ENCODE measurements around the gene AGK. TPM values are rescaled to one million over a fixed set of nuclear protein-coding genes. Genes with fewer than 3 reads are reported as not detected.

Gene AGK
- total and polyA plus RNA-seq, 2 of the 8 experiments (the other 6 are each of a cell fraction or from before 2014, with no cell fraction given): 25.8 to 34.0 TPM

DNA sequence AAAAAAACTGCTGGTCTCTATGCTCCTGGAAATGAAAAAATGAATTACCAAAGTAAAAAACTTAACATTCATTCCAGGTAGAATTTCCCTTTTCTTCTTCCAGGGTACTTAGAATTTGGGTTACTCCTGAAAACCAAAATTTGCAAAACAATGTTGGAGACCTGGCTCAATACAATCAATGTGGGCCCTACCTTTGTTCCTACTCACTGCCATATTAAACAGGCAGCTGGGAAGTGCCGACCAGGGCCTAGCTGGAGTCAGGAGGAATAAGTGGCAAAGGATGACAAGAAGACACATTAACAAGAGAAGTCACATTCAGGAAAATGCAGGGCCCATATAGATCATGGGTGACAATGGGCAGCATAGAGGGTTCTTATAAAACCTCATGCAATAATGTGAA is 6.4 kb upstream of the AGK start (continued):
- TF ChIP-seq, protein P1, sequence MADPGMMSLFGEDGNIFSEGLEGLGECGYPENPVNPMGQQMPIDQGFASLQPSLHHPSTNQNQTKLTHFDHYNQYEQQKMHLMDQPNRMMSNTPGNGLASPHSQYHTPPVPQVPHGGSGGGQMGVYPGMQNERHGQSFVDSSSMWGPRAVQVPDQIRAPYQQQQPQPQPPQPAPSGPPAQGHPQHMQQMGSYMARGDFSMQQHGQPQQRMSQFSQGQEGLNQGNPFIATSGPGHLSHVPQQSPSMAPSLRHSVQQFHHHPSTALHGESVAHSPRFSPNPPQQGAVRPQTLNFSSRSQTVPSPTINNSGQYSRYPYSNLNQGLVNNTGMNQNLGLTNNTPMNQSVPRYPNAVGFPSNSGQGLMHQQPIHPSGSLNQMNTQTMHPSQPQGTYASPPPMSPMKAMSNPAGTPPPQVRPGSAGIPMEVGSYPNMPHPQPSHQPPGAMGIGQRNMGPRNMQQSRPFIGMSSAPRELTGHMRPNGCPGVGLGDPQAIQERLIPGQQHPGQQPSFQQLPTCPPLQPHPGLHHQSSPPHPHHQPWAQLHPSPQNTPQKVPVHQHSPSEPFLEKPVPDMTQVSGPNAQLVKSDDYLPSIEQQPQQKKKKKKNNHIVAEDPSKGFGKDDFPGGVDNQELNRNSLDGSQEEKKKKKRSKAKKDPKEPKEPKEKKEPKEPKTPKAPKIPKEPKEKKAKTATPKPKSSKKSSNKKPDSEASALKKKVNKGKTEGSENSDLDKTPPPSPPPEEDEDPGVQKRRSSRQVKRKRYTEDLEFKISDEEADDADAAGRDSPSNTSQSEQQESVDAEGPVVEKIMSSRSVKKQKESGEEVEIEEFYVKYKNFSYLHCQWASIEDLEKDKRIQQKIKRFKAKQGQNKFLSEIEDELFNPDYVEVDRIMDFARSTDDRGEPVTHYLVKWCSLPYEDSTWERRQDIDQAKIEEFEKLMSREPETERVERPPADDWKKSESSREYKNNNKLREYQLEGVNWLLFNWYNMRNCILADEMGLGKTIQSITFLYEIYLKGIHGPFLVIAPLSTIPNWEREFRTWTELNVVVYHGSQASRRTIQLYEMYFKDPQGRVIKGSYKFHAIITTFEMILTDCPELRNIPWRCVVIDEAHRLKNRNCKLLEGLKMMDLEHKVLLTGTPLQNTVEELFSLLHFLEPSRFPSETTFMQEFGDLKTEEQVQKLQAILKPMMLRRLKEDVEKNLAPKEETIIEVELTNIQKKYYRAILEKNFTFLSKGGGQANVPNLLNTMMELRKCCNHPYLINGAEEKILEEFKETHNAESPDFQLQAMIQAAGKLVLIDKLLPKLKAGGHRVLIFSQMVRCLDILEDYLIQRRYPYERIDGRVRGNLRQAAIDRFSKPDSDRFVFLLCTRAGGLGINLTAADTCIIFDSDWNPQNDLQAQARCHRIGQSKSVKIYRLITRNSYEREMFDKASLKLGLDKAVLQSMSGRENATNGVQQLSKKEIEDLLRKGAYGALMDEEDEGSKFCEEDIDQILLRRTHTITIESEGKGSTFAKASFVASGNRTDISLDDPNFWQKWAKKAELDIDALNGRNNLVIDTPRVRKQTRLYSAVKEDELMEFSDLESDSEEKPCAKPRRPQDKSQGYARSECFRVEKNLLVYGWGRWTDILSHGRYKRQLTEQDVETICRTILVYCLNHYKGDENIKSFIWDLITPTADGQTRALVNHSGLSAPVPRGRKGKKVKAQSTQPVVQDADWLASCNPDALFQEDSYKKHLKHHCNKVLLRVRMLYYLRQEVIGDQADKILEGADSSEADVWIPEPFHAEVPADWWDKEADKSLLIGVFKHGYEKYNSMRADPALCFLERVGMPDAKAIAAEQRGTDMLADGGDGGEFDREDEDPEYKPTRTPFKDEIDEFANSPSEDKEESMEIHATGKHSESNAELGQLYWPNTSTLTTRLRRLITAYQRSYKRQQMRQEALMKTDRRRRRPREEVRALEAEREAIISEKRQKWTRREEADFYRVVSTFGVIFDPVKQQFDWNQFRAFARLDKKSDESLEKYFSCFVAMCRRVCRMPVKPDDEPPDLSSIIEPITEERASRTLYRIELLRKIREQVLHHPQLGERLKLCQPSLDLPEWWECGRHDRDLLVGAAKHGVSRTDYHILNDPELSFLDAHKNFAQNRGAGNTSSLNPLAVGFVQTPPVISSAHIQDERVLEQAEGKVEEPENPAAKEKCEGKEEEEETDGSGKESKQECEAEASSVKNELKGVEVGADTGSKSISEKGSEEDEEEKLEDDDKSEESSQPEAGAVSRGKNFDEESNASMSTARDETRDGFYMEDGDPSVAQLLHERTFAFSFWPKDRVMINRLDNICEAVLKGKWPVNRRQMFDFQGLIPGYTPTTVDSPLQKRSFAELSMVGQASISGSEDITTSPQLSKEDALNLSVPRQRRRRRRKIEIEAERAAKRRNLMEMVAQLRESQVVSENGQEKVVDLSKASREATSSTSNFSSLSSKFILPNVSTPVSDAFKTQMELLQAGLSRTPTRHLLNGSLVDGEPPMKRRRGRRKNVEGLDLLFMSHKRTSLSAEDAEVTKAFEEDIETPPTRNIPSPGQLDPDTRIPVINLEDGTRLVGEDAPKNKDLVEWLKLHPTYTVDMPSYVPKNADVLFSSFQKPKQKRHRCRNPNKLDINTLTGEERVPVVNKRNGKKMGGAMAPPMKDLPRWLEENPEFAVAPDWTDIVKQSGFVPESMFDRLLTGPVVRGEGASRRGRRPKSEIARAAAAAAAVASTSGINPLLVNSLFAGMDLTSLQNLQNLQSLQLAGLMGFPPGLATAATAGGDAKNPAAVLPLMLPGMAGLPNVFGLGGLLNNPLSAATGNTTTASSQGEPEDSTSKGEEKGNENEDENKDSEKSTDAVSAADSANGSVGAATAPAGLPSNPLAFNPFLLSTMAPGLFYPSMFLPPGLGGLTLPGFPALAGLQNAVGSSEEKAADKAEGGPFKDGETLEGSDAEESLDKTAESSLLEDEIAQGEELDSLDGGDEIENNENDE (IDR thresholded peaks at IDR 0.05; ENCODE audit: insufficient replicate concordance, low read length): no peak
- TF ChIP-seq, protein P2, sequence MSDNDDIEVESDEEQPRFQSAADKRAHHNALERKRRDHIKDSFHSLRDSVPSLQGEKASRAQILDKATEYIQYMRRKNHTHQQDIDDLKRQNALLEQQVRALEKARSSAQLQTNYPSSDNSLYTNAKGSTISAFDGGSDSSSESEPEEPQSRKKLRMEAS (IDR thresholded peaks at IDR 0.05): no peak
- TF ChIP-seq CHD1 (IDR thresholded peaks at IDR 0.05; ENCODE audit: low read depth, low read length) (no peak), YY1 (IDR thresholded peaks at IDR 0.05; ENCODE audit: low read depth, low read length) (0 out of 2 replicates have a peak, but pooled peaks have one; percentile 36)
